Measurements from ENCODE around the gene HECA. TPM values are rescaled to one million over a fixed set of nuclear protein-coding genes. Genes with fewer than 3 reads are reported as not detected.
A peak's percentile ranks its signal among the peaks of the same experiment; 100 is the strongest.
"Not testable (repeated sequence)": the region's sequence is repeated elsewhere in the genome, so short reads cannot be mapped to it uniquely, and the experiment has no call there.

Gene HECA
- total RNA-seq, 2 experiments from 2014 or later = 61.1 to 61.2 TPM

GRCh38 chr6:139151425-139152087, 16.7 kb downstream of the HECA start:
- no peak for DNase-seq
- intact Hi-C loops (cut with micrococcal nuclease) = loop anchor here (1.0 kb wide), 4 partner anchors 10 to 140 kb away; partner anchors contain the start of gene TXLNB
- CTCF ChIA-PET = interaction anchor here (1.9 kb wide), 2 partner anchors 10 to 13 kb away, joined by 7 to 15 read pairs; no protein-coding TSS in a partner anchor
- Mint-ChIP-seq H3K27ac (peak overlapping the region; percentile 100), H3K27me3 (ENCODE audit: low read depth) (no peaks in the 10 kb centered on the region), H3K9me3 (no peaks in the 10 kb centered on the region), H3K36me3 (ENCODE audit: low read depth) (peaks cover 17% of the 10 kb centered on the region), H3K4me1 (ENCODE audit: low read depth) (peaks cover 85% of the 10 kb centered on the region), H3K4me3 (peak overlapping the region; percentile 62)

GRCh38 chr6:139152088-139152891, 17.4 kb downstream of the HECA start:
- Mint-ChIP-seq H3K9me3 (no peaks in the 10 kb centered on the region), H3K27me3 (ENCODE audit: low read depth) (no peaks in the 10 kb centered on the region), H3K27ac (peak overlapping the region; percentile 100), H3K4me3 (peak overlapping the region; percentile 62), H3K4me1 (ENCODE audit: low read depth) (peaks cover 84% of the 10 kb centered on the region), H3K36me3 (ENCODE audit: low read depth) (peaks cover 19% of the 10 kb centered on the region)
- DNase-seq = no peak
- intact Hi-C loops (cut with micrococcal nuclease) = loop anchor here (1.0 kb wide), 4 partner anchors 9 to 139 kb away; partner anchors contain the start of gene TXLNB
- CTCF ChIA-PET = interaction anchor here (0.6 to 1.9 kb wide), 8 partner anchors 9 to 503 kb away, joined by 3 to 15 read pairs (median 5); no protein-coding TSS in a partner anchor

GRCh38 chr6:139152892-139153271, 18.0 kb downstream of the HECA start:
- no peak for DNase-seq
- H3K27ac Mint-ChIP-seq = peak overlapping the region; percentile 100
- H3K36me3 Mint-ChIP-seq (ENCODE audit: low read depth) = peaks cover 23% of the 10 kb centered on the region
- H3K4me1 Mint-ChIP-seq (ENCODE audit: low read depth) = peaks cover 85% of the 10 kb centered on the region
- H3K9me3 Mint-ChIP-seq = no peaks in the 10 kb centered on the region
- intact Hi-C loops (cut with micrococcal nuclease) = loop anchor here (1.0 kb wide), 4 partner anchors 8 to 138 kb away; partner anchors contain the start of gene TXLNB
- H3K27me3 Mint-ChIP-seq (ENCODE audit: low read depth) = no peaks in the 10 kb centered on the region
- peak overlapping the region; percentile 32 for H3K4me3 Mint-ChIP-seq
- CTCF ChIA-PET = interaction anchor here (0.6 to 1.9 kb wide), 8 partner anchors 9 to 504 kb away, joined by 3 to 15 read pairs (median 5); no protein-coding TSS in a partner anchor

GRCh38 chr6:139153855-139154254, 19.0 kb downstream of the HECA start:
- Mint-ChIP-seq H3K4me3 (no peak overlapping the region), H3K4me1 (ENCODE audit: low read depth) (peaks cover 81% of the 10 kb centered on the region), H3K27me3 (ENCODE audit: low read depth) (no peaks in the 10 kb centered on the region), H3K27ac (peak overlapping the region; percentile 89), H3K36me3 (ENCODE audit: low read depth) (peaks cover 21% of the 10 kb centered on the region), H3K9me3 (no peaks in the 10 kb centered on the region)
- intact Hi-C loops (cut with micrococcal nuclease) = loop anchor here (1.0 kb wide), 1 partner anchor 8 kb away; no protein-coding TSS in a partner anchor
- CTCF ChIA-PET = interaction anchor here (1.0 to 3.8 kb wide), 6 partner anchors 9 to 29 kb away, joined by 3 to 23 read pairs (median 4); no protein-coding TSS in a partner anchor
- DNase-seq = no peak

- Mint-ChIP-seq H3K27me3 (ENCODE audit: low read depth) (no peaks in the 10 kb centered on the region), H3K36me3 (ENCODE audit: low read depth) (peaks cover 20% of the 10 kb centered on the region), H3K4me3 (no peak overlapping the region), H3K9me3 (no peaks in the 10 kb centered on the region), H3K27ac (peak overlapping the region; percentile 89), H3K4me1 (ENCODE audit: low read depth) (peaks cover 80% of the 10 kb centered on the region)
- DNase-seq = no peak
- intact Hi-C loops (cut with micrococcal nuclease) = loop anchor here (1.0 kb wide), 1 partner anchor 9 kb away; no protein-coding TSS in a partner anchor
- CTCF ChIA-PET = interaction anchor here (1.4 to 3.8 kb wide), 4 partner anchors 9 to 16 kb away, joined by 3 to 23 read pairs (median 8); no protein-coding TSS in a partner anchor
Observed at GRCh38 chr6:139154881-139155547, 20.1 kb downstream of the HECA start.

- no peak for DNase-seq
- H3K9me3 Mint-ChIP-seq = no peaks in the 10 kb centered on the region
- H3K36me3 Mint-ChIP-seq (ENCODE audit: low read depth) = peaks cover 21% of the 10 kb centered on the region
- H3K4me1 Mint-ChIP-seq (ENCODE audit: low read depth) = peaks cover 82% of the 10 kb centered on the region
- CTCF ChIA-PET = interaction anchor here (1.1 to 3.8 kb wide), 3 partner anchors 7 to 12 kb away, joined by 3 to 23 read pairs (median 12); no protein-coding TSS in a partner anchor
- no peaks in the 10 kb centered on the region for H3K27me3 Mint-ChIP-seq (ENCODE audit: low read depth)
- H3K4me3 Mint-ChIP-seq = no peak overlapping the region
- H3K27ac Mint-ChIP-seq = peak overlapping the region; percentile 82
- intact Hi-C loops (cut with micrococcal nuclease) = no loop called here
Observed at GRCh38 chr6:139156102-139156501, 21.2 kb downstream of the HECA start.

GRCh38 chr6:139156551-139156950, 21.7 kb downstream of the HECA start:
- CTCF ChIA-PET = interaction anchor here (1.1 to 3.8 kb wide), 2 partner anchors 12 kb away, joined by 3 to 23 read pairs; no protein-coding TSS in a partner anchor
- Mint-ChIP-seq H3K27me3 (ENCODE audit: low read depth) (no peaks in the 10 kb centered on the region), H3K9me3 (no peaks in the 10 kb centered on the region), H3K27ac (peak overlapping the region; percentile 82), H3K4me1 (ENCODE audit: low read depth) (peaks cover 82% of the 10 kb centered on the region), H3K4me3 (no peak overlapping the region), H3K36me3 (ENCODE audit: low read depth) (peaks cover 21% of the 10 kb centered on the region)
- intact Hi-C loops (cut with micrococcal nuclease) = no loop called here
- DNase-seq = no peak

- CTCF ChIA-PET = interaction anchor here (1.1 to 3.8 kb wide), 2 partner anchors 11 to 12 kb away, joined by 3 to 23 read pairs; no protein-coding TSS in a partner anchor
- H3K9me3 Mint-ChIP-seq; DNase-seq; H3K4me3 Mint-ChIP-seq; H3K27me3 Mint-ChIP-seq (ENCODE audit: low read depth); intact Hi-C loops (cut with micrococcal nuclease): not testable (repeated sequence)
- peak overlapping the region; percentile 82 for H3K27ac Mint-ChIP-seq
- peaks cover 82% of the 10 kb centered on the region for H3K4me1 Mint-ChIP-seq (ENCODE audit: low read depth)
- peaks cover 23% of the 10 kb centered on the region for H3K36me3 Mint-ChIP-seq (ENCODE audit: low read depth)
Observed at GRCh38 chr6:139157086-139157485, 22.2 kb downstream of the HECA start.

GRCh38 chr6:139159016-139159415, 24.1 kb downstream of the HECA start:
- intact Hi-C loops (cut with micrococcal nuclease) = no loop called here
- no peaks in the 10 kb centered on the region for H3K9me3 Mint-ChIP-seq
- CTCF ChIA-PET = interaction anchor here (2.2 kb wide), 1 partner anchor 13 kb away, joined by 9 read pairs; no protein-coding TSS in a partner anchor
- H3K27ac Mint-ChIP-seq = peak overlapping the region; percentile 92
- H3K27me3 Mint-ChIP-seq (ENCODE audit: low read depth) = no peaks in the 10 kb centered on the region
- H3K36me3 Mint-ChIP-seq (ENCODE audit: low read depth) = peaks cover 36% of the 10 kb centered on the region
- no peak for DNase-seq
- no peak overlapping the region for H3K4me3 Mint-ChIP-seq
- peaks cover 90% of the 10 kb centered on the region for H3K4me1 Mint-ChIP-seq (ENCODE audit: low read depth)

GRCh38 chr6:139161169-139161568, 26.3 kb downstream of the HECA start:
- intact Hi-C loops (cut with micrococcal nuclease) = loop anchor here (1.0 to 5.0 kb wide), 5 partner anchors 9 to 389 kb away; partner anchors contain the start of genes CCDC28A and TXLNB
- no peaks in the 10 kb centered on the region for H3K27me3 Mint-ChIP-seq (ENCODE audit: low read depth)
- peak overlapping the region; percentile 92 for H3K27ac Mint-ChIP-seq
- H3K4me3 Mint-ChIP-seq = peak overlapping the region; percentile 39
- CTCF ChIA-PET = interaction anchor here (0.8 to 2.2 kb wide), 5 partner anchors 9 to 88 kb away, joined by 3 to 7 read pairs (median 4); no protein-coding TSS in a partner anchor
- H3K9me3 Mint-ChIP-seq = no peaks in the 10 kb centered on the region
- H3K36me3 Mint-ChIP-seq (ENCODE audit: low read depth) = peaks cover 35% of the 10 kb centered on the region
- peaks cover 92% of the 10 kb centered on the region for H3K4me1 Mint-ChIP-seq (ENCODE audit: low read depth)
- peak; percentile 75 for DNase-seq

GRCh38 chr6:139161817-139162284, 27.0 kb downstream of the HECA start:
- H3K9me3 Mint-ChIP-seq = no peaks in the 10 kb centered on the region
- H3K36me3 Mint-ChIP-seq (ENCODE audit: low read depth) = peaks cover 34% of the 10 kb centered on the region
- H3K27ac Mint-ChIP-seq = peak overlapping the region; percentile 92
- CTCF ChIA-PET = interaction anchor here (0.8 to 3.5 kb wide), 7 partner anchors 7 to 88 kb away, joined by 3 to 12 read pairs (median 4); no protein-coding TSS in a partner anchor
- H3K27me3 Mint-ChIP-seq (ENCODE audit: low read depth) = no peaks in the 10 kb centered on the region
- intact Hi-C loops (cut with micrococcal nuclease) = loop anchor here (1.0 to 5.0 kb wide), 8 partner anchors 10 to 390 kb away; partner anchors contain the start of genes CCDC28A and TXLNB
- H3K4me1 Mint-ChIP-seq (ENCODE audit: low read depth) = peaks cover 91% of the 10 kb centered on the region
- peak overlapping the region; percentile 39 for H3K4me3 Mint-ChIP-seq
- peak; percentile 88 for DNase-seq
